ENCODE data around the gene PCDH1.

The PCDH1 gene

DNA sequence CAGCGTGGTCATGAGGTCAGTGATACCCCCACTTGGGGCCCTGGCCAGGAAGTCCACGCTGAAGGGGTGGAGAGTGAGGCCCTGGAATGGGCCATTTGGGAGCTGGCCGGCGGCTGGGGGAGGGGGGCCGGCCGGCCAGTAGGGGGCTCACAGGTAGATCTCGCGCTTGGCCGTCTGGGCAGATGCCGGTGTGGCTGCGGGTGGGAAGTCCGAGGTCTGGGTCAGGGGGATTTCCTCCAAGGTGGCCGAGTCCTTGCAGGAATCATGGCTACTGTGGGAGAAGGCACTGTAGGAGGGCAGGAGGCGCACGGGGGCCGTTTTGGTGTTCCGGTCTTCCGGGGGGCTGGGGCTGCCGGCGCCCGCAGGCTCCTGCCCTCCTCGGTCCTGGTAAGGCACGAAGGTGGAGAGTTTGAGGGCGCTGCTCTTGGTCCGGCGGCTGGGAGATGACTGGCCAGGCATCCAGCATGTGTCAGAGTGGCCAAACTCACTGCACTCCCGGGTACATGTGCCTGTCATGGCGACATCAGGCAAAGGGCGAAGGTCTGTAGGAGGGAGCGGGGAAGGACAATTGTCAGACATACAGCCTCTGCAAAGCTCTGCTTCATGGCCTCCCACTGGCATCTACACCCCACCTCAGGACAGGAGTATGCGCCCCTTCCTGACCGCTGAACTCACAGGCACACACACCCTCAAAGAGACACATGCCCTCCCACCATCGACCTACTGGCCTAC lies 24.1 kb downstream of the PCDH1 start:
- DNase-seq (ENCODE audit: low read depth): no peak

DNA sequence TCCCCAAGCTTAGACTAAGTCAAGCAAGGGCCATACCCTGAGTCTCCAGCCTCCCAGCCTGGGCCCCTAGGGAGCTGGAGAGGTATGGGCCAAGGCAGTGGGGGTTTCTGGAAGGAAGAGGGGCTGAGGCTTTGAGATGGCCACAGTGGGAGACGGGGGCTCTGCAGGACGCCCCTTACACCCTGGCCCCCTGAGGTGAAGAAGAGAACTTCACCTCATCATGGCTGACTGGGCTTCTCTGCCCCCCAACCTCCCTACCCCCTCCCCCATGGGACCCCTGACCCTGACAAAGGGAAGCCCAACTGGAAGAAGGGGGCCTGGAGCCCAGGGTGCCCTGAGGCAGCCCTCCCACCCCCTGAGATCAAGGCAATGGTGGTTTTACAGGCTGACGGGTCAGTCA lies 25.8 kb downstream of the PCDH1 start:
- DNase-seq (ENCODE audit: low read depth): no peak

DNA sequence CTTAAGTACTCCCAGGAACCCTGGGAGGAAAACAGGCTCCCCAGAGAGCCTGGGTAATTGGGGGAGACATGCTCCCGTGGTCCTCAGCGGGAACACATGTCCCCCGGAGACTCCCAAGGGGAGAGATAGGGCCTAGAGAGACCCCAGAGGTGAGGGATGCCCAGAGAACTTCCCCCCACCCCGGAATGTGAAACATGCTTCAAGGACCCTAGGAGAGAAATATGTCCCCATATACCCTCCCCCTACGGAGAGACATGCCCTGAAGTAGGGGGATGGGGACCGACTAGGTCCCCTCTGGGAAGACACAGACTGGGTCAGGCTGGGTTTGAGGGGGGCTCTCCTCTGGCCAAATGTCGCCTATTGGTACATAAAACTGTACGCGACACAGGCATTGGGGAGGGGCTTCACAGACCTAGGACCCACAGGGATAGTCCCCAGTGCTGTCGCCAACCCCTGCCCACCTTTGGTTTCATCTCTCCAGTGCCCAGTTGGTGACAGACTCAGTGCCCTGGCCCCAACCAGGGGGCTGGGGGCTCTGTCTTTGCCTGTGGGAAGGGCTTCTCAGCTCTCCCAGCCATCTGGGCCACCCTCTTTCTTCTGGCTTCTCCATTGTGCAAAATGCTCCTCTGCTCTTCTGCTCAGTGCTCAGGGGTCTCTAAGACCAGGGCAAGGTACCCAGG lies 26.9 kb downstream of the PCDH1 start:
- DNase-seq (ENCODE audit: low read depth): no peak

DNA sequence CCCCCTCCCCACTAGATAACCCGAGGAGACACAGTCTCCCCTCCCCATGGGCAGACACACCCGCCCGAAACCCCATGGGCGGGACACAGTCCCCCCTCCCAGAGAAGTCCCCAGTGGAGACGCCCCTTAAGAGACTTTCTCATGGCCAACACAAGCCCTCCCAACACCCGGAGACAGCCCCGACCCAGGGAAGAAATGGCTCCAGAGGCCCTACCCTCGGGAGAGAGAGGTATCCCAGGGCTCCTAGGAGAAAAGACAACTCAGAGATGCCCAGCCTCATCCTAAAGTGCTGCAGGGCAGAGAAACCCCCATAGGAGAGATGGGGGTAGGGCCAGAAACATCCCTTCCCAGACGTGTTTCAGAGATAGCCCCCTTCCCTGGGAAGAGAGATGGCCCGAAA lies 27.4 kb downstream of the PCDH1 start:
- no peak for DNase-seq (ENCODE audit: low read depth)

DNA sequence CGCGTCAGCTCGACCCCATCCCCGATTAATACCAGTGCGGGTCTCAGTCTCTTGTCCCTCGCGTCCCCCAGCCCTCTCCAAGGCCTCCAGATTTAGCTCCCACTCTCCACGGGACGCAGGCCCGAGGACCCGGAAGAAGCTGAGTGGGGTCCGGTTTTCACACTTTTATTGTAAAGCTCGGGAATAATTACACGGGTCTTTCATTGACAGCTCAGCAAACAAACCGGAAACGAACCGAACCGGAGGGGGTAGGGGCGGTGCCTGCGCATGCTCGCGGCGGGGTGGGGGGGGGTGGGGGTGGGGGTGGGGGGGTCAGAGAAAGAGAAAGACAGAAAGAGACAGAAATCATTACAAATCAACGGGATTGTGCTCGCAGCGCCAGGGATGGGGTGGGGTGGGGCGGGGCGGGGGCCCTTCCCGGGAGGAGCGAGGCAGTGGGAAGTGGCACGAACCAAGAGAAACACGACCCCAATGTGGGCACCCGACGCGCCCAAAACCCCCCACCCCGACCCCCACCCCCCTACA lies 27.9 kb downstream of the PCDH1 start:
- peak; percentile 17 for DNase-seq (ENCODE audit: low read depth)

DNA sequence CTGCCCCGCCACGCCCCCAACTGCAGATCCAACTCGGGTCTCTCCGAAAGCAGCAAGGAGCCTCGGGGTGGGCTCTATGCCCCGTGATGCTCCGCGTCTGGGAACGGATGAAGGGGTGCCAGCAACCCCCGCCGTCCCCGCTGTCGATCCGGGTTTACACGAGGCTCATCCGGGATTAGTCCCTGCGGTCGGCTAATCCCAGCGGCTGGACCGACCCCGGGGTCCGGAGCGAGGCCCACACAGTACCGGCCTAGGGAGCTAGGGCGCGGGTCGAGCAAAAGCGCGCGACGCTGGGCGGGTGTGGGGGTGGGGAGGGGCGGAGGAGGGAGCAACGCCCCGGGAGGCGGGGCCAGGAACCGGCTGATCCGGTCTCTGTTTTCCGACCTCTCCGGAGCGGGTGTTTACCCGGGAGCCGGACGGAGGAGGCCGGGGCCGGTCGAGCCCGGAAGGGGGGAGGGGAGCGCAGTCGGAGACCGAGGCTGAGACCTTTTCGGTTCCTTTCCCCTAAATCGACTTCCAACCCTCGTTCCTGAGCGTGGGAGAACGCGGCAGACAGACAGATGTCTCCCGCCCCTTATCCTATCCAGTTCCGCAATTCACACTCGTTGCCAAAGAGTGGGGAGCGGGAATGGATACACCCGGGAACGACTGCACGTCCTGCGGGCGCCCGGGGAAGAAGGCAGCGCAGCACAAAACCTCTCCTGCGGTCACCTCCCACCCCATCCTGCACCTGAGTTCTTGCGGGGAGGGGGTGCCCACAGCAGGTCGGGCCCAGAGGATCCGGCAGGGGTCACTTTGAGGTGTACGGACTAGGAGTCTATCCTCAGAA lies 28.6 kb downstream of the PCDH1 start:
- peak; percentile 59 for DNase-seq (ENCODE audit: low read depth)

DNA sequence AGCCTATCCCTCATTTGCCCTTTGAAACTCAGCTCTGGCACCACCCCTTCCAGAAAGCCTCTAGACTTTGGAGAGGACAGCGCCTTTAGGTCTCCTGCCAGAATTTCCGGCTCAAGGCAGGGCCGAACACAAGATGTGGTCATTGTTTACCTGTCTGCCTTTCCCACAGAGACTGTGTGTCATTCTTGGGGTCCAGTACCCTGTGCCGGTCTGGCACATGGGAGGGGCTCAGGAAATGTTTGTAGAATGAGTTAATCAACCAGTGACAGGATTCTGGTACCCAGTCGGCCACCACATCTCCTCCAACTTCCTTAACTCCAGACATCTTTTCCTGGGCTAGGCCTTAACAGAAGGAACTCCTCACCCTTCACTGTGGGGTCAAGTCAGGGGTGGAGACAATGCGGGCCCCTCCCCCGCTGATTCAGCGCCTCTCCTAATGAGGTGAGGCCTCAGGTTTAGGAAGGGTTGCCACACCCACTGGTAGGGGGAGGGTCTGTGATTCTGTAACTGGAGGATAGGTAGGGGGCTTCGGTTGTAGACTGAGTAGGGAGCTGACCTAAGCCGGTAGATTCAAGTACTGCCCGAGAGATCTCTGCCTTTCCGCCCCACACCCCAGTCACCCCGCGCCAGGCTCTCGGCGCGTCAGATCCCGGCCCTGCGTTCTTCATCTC lies 29.3 kb downstream of the PCDH1 start:
- peak; percentile 9 for DNase-seq (ENCODE audit: low read depth)

DNA sequence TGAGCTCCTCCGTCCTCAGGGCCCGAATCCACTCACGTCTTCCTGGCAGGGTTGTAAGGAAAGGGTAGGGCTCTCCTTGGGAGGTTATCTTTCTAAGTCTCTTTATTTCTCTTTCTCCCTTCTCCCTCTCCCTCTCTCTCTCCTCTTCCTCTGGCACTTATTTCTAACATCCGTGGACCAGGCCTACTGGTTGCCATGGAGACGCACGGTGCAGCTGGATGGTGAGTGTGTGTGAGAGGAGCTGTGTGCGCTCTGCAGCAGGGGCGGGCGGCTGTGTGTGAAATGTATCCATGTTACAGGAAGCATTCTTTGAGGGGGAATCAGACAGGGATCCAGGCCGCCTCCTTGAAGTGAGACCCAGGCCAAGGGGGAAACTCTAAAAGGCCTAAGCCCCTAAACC lies 32.2 kb downstream of the PCDH1 start:
- no peak for DNase-seq (ENCODE audit: low read depth)

DNA sequence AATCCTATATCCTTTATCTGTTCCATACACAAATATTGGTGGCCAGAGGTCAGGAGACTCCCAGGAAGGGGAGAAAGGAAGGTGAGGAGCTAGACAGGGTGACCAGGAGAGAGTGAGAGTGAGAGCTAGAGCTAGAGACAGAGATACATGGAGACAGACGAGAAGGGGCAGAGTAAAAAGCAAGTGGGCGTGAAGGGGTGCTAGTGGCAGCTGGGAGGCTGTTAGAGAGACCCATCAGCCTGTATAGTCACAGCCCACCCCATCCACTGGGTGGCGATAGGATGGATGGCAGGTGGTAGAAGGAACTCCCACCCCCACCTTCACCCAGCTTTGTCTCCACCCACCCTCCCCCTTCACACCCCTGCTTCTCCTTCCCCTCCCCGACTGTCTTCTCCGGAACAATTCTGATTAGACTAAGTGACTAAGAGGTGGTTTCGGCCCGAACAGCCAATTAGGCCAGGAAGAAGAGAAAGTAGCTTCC lies 32.8 kb downstream of the PCDH1 start:
- DNase-seq (ENCODE audit: low read depth): no peak

DNA sequence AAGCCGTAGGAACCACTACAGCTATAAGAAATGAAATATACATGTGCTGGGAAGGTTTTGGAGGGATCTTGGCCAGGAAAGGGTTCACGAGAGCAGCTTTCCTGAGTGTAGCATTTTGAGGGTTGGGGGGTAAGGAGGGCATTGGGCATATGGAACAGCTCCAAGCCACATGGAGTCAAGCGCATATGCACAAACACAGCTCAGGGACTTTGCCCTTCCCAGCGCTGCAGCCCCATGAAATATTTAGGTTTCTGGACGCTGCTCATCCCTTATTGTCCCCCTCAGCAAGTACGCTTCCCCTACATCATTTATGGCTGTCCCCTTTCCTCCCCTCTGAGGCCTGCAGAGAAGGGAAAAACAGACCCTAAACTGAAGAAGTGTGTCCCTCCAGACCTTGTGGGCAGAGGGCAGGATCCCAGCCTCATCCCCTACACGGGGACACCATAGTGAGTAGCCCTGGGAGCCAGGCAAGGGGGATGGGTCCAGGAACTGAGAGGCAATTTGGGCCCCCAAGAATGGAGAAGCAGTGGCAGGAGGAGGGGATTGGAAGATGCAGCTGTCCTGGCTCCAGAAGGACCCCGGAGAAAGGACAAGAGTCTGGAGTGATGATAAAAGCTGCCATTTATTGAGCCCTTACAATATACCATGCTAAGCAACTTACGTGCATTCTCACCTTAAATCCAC lies 33.7 kb downstream of the PCDH1 start:
- DNase-seq (ENCODE audit: low read depth): no peak

DNA sequence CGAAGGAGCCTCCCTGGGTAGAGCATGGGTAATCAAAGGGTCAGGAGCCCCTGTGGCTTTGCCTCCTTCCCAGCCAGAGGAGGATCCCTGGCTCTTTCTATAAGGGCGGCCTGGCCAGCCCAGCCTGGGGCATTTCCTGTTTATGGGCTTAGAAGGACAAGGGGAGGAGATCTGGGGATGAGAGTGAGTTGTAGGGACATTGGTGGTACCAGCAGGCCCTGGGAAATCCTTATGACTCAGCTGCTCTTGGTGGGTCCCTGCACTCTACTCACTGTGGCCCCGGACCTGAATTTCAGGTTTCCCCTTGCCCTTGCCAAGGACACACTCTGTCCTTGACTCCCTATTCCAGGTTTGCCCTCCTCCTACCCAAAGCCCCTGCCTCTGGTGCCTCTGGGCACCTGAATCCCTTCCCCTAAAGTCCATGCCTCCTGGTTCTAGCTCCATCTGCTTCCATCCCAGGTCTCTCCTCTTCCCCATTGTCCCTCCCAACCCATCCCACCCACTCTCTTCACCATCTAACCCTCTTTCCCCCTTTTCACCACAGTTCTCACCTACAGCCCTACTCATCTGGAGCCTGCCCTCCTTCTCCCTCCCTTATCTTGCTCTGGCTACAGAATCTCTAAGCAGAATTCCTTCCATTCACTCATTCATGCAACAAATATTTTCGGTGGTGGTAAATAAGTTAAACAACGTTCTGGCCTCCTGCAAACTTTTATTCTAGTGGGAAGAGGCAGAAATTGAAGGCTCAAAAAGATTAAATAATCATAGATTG lies 34.9 kb downstream of the PCDH1 start:
- DNase-seq (ENCODE audit: low read depth): no peak

DNA sequence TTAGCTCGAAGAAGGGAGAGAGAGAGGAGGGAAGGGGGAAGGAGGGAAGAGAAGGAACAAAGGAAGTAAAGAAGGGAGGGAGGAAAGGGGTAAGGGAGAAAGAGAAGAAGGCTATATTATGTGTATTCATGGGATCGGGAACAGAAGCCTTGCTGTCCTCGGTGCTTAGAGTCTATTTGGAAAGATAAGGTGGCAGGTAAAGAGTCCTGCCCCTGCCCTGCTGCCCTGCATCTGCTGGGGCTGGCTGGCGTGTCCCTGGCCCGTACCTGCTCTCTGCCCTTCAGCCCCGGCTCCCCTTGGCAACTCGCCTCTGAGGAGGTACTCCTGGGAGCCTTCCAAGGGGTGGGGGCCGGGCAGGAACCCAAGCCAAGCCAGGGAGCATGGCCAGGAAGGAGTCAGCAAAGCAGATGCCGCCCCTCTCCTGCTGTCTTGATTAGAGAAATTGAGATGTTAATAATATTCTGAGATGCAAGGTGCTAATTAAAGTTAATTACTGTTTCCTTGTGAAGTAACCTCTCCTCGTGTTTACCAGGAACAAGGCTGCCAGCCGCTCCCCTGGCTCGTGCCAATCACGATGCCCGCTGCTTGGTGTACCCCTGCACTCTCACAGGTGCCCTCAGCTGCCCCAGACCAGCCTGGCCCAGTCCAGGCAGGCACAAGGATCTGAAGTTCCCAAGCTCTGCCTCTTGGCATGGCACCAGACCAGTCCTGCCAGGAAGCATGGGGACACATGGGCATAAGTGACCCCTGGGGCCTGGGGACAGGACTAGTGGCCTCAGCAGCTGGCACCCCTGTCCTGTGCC lies 36.6 kb downstream of the PCDH1 start:
- DNase-seq (ENCODE audit: low read depth): no peak

DNA sequence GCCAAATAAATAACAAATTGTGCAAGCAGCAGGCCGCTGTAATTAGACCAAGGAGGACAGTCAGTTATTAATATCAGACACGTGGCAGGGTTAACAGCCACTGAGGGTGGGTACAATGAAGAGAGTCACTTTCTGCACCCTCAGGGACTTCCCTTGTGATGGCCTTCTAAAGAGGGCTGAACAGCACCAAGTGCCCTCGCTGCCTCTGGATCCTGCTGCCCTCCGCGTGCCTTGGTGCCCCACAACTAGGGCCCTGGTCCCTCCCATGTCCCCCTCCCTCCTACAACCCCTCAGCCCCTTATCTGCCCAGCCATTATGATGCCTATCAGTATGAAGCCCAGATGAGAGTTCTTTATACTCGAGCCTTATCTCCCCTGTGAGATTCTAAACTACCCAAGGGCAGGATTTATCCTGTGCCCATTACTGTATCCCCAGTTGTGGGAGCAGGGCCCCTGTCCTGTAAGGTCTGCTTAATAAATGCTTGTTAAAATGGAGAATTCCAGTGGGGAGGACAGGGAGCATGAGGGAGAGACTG lies 37.3 kb downstream of the PCDH1 start:
- DNase-seq (ENCODE audit: low read depth): no peak

DNA sequence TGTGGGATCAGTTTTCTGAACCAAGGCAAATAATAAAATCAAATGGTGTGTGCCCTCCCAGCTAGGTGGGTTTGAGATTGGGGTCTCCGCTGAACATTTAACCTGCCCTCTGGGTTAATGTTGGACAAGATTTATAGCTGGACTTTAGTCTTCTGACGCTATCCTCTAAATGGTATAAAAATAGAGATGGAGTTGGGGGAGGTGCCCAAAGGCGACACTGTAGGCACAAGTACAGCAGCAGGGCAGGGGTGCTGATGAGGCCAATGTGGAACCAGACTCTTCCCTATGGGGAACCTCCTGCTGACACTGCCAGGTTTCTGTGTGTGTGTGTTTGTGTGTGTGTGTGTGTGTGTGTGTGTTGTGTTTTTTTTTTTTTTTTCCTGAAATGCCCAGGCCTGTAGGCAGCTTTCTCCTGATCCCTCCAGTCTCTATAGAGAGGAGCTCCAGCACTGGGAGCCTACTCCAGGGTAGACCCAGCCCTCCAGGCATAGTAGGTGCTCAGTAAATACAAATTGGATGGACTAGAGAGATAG lies 37.9 kb downstream of the PCDH1 start:
- DNase-seq (ENCODE audit: low read depth): no peak

DNA sequence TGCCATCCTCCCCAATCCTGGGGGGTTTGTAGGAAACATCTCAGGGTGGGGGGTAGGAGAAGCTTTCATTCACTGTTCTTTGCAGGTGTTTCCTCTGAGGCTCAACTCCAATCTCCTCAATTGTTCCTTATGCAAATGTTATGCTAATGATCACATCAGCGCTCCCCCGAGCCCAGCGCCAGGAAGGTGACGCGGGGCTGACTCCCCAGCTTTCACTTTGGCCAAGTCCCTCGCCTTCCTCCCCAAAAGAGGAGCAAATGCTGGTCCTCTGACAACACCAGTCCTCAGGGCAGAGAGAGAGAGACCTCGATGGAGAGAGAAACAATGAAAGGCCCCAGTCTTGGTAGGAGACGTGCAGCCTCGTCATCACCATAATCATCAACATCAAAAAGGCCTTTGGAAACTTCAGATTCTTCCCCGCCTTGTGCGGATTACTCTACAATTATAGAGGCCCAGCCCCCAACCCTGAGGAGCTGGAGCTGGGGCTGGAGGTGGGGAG lies 39.1 kb downstream of the PCDH1 start:
- no peak for DNase-seq (ENCODE audit: low read depth)

DNA sequence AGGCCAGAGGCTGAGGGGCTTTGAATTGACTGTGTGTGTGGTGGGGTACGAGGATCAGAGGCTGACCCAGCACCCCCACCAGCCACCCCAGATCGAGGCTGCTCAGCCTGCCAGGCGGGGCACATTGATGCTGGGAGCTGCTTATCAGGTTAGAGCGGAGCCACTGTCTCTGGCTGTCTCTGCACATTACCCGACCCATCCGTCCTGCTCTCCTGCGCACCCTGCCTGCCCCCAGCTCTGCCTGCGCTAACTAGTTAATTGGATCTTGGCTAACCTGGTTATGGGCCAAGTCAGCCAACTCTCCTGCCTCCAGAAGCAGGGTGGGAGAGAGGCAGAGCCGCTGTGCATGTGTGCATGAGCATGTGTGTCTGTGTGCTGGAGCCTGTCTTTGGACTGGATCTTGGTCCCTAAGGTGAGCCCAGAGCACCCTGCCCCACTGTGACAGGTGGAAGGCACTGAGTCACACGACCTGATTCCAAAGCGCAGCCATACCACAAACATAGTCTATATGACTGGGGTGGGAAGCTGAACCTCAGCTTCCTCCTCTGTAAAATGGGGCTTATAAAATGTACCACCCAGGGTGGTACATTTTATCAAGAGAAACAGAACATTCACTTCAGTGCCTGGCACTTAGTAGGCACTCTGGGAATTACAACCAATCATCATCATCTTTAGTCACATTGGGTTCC lies 39.7 kb downstream of the PCDH1 start:
- DNase-seq (ENCODE audit: low read depth): no peak

DNA sequence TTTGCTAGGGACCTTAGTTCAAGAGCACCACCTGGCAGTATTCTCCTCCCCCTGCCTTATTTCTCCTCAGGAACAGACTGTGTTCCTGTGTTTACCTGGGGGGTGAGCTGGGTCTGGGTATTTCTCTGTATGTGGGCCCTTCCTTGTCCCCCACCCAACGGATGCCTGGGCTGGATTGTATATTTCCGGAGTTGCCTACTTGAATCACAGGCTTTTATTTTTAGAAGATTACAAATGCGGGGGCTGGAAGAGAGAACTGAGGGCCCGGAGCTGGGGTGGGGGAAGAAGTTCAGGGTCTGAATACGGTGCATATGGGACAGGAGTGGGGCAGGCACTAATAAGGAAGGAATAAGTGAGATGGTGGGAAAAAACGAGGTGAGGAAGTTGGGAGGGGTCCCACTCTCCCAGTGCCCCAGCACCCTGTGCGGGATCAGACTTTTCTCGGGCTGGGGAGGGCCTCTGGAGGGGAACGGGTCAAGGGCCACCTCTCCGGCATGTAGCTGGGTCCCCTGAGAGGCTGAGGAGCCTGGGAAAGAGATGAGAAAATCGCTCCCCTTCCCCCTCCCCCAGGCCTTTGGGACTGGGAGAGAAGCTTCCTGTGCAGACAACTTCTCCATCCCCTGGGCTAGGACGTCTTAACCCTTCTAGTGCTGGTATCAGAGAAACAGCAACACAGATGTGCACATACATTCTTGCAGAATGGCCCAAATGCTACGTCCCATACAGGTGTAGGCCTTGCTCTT lies 42.1 kb downstream of the PCDH1 start:
- DNase-seq (ENCODE audit: low read depth): no peak

DNA sequence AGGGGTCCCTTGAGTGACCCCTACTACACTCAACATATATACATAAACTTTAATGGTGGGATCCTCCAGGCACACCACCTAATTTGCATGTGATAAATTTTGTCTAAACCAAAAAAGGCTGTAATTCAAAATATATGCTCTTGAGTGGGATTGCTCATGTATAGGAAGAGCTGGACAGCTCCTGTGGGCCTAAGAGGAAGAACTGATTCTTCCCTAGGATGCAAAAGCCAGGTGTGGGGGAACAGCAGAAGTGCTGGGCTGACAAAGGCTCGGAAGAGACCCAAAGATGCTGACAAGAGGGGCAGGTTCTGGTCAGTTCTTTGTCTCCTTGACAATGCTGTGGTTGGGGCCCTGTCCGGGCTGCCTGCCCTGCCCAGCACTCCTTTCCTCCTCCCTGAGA lies 43.9 kb downstream of the PCDH1 start:
- DNase-seq (ENCODE audit: low read depth): no peak

Measured in stromal cell of bone marrow (primary cell).